Stimulated activated CD4-positive, alpha-beta T cell treated with anti-CD3 and anti-CD28 coated beads, TNF-alpha, amount 100 ng/mL, for 24 hours (primary cell): ENCODE measurements around the gene ID2.
A peak's percentile ranks its signal among the peaks of the same experiment; 100 is the strongest.

ENCODE experiments used
- DNase-seq, 3 experiments: peaks; one replicate each; pipeline ENCODE4 v3.0.0-alpha.2; 2020; ENCODE audit warnings: low read depth in 3 of 3

Gene ID2

DNA sequence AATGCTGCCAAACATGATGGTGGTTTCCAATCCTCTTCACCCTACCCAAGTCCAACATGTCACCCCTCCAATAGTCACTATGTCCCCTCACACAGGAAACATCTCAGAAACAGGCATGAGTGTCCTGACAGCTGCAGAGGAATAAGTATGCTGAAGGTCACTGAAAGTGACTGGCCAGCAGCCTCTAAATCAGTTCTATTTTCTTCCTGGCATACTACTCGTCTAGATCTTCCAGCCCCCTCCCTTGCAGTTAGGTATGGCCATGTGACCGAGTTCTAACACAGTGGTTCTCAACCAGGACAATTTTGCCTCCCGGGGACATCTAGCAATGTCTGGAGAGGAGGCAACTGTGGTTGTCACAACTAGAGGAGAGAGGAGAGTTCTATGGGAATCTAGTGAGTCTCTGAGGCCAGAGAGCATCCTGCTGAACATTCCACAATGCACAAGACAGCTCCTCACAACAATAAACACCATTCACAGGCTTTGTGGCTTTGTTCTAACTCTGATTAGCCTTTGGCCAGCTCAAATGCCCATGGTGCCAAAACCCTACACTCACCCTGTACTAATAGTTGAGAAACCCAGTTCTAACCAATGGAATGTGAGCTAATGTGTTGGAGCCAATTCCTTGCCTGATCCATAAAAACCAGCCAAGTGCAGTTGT, 12.6 kb upstream of the ID2 start:
- no peak for DNase-seq

- DNase-seq, result no peak
Observed at GRCh38 chr2:8670580-8670979, 11.3 kb upstream of the ID2 start.

DNA sequence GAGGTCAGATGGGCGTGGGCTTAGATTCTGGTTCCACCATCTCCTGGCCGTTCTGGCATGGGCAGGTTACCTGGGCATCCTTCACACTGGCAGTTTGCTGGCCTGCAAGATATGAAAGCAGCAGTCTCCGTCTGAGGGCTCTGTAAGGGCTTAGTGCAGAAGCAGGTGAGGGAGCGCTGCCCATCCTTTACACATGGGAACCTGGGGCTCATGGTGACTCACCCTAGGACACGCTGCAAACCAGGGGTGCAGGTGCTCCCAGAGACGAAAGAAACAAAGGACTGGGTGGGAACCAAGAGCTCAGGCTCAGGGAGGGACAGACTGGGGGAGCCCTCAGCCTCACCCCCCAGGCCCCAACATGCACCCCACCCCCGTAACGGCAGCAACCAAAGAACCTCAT, 10.7 kb upstream of the ID2 start:
- no peak for DNase-seq

DNA sequence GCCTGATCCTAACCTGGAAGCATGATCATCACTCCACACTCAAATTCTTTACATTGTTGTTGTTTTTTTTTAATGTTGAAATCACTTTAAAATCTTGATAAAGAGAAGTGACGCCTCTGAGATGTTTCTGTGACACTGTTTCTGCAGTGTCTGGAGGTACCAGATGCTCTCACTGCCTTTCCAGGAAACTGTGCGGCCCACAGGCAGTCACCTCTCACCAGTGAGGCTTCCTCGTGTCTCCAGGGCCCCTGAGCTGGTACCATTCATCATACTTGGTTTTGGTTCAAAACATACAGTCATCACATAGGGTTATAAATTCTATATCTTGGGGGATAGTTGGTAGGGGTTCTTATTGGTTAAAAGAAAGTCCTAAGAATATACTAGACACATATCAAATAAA, 10.1 kb upstream of the ID2 start:
- no peak for DNase-seq

- no peak for DNase-seq
Observed at GRCh38 chr2:8672940-8673339, 8.9 kb upstream of the ID2 start.

- DNase-seq, result no peak
Observed at GRCh38 chr2:8673381-8673780, 8.5 kb upstream of the ID2 start.

DNA sequence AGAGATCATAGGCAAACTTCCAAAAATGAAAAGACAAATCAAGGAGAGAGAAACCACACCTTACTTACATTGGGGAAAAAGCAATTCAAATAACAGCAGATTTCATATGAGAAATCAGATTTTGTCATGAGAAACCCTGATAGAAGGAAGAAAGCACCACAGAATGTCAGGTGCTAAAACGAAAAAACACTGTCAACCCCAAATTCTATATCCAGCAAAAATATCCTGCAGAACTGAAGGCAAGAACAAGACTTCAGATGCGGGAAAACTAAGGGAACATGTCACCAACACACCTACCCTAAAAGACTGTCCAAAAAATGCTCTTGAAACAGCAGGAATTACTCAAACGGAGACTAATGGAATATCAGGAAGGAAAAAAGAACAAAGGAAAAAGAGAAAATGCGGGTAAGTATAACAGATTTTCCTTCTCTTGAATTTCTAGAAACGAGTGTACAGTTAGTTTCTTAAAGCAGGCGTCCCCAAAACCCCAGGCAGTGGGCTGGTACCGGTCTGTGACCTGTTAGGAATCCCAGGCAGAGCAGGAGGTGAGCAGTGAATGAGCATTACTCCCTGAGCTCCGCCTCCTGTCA, 7.3 kb upstream of the ID2 start:
- no peak for DNase-seq

DNA sequence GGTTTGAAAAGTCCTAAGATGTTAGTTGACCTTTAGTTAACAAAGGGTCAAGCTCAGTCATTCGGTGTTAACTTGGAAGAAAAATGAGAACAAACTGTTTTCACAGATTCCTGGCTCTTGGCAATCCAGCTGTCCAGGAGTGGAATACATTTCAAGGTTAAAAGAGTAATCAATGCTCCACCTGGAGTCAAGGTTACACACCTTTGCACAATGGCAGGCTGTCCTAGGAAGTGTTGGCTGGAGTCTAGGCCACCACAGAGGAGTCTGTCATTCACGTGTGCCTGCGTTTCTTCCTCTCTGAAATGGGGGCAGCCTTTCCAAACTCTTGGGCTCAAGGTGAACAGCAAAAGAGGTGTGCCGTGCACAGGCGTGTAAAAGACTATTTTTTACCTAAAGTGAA, 6.3 kb upstream of the ID2 start:
- no peak for DNase-seq

DNA sequence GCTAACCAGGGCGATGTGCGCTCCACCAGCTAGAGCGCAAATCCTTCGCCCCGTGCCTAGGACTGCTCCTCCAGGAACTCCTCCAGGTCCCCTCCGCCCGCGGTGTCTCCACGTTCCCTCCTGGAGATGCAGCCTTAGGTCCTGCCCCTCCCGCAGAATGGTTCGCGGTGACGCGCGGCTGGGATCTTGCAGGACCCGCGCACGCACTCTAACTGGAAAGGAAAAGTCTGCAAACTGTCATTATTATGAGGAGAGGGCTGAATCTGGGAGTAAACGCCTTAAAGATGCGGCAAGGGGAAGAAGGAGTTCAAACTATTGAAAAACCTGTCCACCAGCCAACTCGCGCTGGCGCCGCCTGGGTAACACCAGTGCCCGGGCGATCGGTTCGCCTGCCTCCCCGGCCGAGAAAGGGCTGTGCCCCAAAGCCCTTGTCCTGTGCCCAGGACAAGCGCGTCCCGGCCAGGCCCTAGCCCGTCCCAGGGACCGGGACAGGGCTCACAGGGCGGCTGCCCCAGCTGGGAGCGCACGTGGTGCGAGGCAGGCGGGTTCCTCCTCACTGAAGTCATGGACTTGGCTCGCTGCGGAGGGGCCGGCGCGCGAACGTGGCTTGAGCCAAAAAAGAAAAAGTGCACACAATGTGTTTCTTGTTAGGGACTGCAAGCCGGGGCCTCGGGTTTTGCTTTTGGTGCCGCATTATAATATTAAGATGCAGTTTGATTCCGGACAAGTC, 5.5 kb upstream of the ID2 start:
- no peak for DNase-seq

DNA sequence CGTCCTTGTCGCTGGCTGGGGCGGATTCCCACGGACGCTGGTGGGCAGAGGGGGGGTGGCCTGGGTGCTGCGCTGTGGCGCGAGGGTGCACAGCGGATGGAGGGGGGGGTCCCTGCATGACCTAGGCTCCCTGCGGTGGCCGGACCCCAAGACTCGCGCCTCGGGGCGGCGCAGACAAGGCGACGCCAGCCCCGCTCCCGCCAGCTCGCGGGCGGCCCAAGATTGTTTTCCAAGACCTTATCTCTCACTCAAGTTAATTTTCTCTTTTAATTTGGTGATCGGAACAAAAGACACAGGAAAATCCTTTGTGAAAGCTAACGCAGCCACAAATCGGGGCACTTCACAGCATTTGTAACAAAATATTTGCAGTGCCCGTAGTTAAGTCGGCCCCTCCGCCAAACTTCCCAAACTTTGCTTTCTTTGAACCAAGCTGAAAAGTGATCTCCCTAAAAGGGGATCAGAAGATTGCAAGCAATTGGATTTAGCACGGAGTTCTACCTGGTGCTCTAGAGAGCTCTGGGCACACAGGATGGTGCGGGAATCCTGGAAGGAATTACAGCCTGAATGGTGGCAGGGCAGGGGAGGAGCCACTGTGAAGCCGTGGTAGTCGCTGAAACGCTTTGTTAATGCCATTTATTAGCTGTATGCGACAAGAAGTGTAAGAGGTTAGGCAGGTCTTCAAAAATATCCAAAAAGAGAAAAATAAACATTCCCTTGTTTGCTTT, 4.8 kb upstream of the ID2 start:
- no peak for DNase-seq

DNA sequence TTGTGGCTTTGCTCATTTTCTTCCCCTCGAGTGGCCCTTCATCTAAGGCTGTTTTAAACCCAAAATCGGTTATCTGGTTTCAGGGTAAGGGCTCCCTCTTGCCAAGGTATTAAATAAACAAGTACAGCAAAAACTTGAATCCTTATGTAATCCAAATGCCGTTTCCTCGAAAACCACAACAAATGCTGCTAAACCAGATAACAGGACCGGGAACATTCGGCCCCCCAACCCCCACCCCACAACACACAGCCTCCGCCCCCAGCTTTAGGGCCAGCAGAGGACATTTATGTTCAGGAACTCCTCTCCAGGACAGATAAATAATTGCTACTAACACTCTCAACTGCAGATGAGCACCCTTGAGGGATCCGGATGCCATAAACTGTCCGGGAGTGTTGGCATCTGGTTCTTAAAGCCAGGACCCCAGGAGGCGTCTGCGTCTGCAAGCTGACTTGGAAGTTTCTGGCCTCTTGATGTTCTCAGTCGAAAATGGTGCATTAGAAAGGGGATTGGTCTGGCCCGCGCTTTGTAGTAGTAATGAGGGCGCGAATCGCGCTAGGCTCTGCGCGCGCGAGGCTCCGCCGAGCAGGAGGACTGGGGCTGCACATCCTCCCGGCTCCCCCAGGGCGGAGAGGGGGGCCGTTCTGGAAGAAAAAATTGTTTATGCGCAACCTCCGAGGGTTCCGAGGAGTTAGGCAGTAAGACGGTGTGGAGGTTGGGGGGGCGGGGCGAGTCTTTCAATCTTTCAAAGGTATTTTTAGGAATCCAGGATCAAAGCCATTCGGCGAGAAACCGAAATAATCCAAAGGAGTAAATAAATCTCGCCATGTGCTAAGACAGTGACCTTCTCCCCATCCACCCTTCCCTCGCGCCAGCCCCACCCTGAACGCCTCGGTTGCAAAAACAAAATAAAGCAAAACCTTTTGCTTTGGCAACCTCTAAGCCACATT, 3.9 kb upstream of the ID2 start:
- peak in 1 of 3 experiments; percentile 27 for DNase-seq

DNA sequence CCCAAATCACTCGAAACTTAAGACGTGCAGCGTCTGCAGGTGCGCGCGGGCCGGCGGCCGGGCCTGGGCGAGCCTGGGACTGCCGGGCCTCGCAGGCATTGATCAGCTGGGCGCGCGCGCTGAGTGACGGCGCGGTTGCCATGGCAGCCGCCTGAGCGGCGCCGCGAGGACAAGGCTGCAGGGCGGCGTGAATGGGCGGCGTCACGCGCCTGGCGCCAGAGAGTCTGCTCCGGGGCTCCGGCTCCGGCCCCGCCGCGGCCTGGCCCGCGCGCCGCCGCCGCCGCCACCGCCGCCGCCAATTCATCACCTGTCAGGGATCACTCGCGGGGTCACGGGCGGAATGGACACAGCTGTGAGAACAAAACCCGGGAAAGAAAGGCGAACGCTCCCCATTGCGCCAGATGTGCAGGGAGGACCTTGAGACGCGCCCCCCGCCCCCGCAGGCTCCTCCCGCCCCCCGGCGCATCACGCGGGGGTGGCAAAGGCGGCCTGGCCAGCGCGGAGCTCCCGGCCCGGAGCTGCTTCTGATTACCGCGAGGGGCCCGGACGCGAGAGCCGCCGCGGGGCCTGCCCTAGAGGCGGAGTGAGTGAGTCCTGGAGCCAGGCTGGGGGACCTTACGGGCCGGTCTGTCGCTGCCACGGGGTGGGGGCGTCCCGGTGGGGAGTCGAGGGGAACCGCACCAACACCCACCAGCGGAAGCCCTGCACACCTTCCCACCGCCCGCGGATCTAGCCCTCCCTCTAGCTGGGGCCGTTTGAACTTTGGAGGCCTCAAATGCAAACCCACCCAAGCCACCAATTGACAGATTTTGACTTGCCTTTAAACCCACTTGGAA, 2.9 kb upstream of the ID2 start:
- DNase-seq, result peak in 2 of 3 experiments; percentile 57 to 85

GRCh38 chr2:8679567-8679826, 2.4 kb upstream of the ID2 start:
- no peak for DNase-seq

GRCh38 chr2:8679827-8680731, 1.8 kb upstream of the ID2 start:
- DNase-seq, result no peak

GRCh38 chr2:8680822-8681760, 765 bp upstream of the ID2 start:
- peak; percentile 80 to 90 (median 82) for DNase-seq

DNA sequence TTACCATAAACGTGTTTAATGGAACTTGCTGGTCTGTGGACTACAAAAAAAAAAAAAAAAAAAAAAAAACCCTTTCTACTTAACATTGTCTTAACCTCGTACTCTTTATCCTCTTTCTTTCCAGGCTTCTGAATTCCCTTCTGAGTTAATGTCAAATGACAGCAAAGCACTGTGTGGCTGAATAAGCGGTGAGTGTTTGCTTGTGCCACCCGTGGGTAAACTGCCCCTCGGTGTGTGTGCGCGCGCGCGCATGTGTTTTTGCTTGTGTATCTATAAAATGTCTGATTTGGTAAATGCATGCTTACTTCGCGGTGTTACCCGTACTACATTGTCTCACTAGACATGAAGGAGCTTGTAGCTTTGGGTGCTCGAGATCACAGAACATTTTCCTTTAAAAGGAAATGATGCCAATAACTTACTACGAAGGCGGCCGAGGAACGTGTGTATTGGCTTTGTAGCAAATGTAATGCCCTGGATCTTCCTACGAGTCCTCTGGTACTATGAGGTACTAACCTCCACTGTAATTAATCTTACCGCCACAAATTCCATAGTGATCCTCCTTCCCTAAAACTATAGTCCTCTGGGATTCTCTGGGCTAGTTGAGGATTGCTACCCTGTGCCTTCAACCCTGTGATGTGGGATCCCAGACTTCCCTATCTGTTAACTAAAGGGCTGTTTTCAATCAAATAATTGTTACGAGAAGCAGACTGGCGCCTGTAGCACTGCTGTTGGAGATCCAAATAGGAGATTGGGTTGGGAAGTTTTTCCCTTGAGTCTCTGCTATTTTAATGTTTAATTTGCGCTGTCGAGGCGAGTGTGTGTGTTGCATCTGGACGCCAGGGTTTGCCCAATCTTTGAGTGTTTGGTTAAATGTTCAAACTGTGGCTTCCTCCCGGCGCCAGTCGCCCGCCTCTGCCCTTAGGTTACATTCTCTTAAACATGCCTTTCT, 1.1 kb downstream of the ID2 start:
- peak in 1 of 3 experiments; percentile 33 for DNase-seq

DNA sequence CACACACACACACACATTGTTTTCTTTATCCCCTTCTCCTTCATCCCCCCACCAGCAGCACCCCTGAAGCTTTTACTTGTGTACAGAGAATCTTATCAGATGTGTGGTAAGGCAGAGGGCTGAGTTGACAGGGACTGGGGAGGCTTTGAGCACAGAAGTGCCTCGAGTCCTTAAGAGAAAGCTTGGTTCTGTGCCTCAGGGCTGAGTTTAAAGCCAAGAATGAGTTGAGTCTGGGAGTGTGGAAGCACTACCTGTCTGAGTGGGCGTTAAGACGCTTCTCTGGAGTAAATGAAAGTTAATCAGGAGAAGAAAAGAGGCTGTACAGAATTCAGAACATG, 2.7 kb downstream of the ID2 start:
- peak in 2 of 3 experiments; percentile 22 to 27 for DNase-seq
